ENCODE results near the gene RPL18.

Gene RPL18

DNA sequence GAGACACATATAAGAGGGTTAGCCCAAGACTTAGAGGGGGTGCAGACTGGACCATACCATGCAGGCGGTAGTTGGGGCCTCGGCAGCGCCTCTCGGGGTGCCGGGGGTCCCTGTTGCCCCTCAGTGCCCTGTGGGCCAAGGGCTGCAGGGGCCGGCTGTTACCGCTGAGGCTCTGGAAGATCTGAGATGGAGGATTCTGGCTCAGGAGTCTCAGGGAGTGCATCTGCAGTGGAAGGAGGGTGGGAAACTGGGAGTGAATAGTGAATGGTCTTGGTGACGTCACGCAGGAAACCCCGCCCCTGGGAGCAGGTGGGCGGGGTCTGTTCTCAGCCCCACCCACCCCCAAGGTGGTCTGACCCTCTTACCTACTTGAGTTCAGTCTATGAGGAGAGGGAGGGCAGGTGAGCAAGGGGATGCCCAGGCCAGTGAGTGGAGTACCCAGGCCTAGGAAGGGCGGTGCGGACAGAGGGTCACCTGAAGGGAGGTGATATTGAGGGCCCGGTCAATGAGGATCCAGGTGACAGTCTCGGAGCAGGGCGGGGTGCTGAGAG lies 19.9 kb upstream of the RPL18 start:
- no peak for TF ChIP-seq CTCF (IDR thresholded peaks at IDR 0.05; ENCODE audit: extremely low read depth, insufficient read depth, missing control alignments)
- in situ Hi-C loops (cut with MboI; ENCODE audit: low pct_unique_long_range_greater_than_20kb, low sequenced_read_pairs, unreplicated experiment), result loop anchor here (25.0 kb wide), 1 partner anchor 323 kb away; the partner anchor contains the start of genes BAX and FTL
- DNase-seq (ENCODE audit: low spot score), result no peak

DNA sequence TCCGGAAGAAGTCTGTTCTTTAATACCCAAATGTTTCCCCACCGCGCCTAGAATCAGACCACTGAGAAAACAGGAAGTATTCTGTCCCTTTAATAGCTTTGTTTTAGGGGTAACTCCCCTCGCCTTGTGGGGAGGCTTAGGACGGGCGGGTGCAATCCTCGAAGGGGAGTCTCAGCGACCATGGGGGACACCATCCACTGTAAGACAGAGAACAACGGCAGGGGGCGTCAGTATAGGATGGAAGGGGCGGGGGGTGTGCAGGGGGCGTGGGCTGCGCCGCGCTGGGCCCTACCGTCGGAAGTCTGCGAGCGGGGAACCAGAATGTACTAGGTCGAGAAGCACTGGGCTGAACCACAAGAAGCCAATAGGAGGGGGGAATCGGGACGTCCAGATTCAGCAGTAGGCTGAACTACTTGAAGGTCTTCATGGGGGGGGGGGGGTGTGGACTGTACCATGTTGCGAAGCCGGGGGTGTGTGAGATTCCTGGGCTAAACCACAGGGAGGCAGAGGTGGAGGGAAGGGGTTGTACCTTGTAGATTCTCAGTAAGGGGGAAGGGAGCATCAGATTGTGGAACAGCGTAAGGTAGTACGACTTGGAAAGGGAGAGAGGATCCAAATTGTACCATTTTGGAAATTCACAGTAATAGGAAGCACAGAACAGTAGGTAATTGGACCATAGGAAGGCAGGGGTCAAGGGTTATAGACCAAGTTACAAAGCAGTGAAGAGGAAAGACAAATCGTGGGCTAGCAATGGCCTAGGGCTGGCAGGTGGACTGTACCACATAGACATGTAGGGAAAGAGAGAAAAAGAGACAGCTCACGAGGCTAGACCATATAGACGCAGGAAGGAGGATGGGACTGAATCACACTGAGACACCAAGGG lies 19.2 kb upstream of the RPL18 start:
- no peak for TF ChIP-seq CTCF (IDR thresholded peaks at IDR 0.05; ENCODE audit: extremely low read depth, insufficient read depth, missing control alignments)
- in situ Hi-C loops (cut with MboI; ENCODE audit: low pct_unique_long_range_greater_than_20kb, low sequenced_read_pairs, unreplicated experiment), result loop anchor here (25.0 kb wide), 1 partner anchor 324 kb away; the partner anchor contains the start of genes BAX and FTL
- DNase-seq (ENCODE audit: low spot score), result peak; percentile 89

- DNase-seq (ENCODE audit: low spot score), result peak; percentile 97
- no peak for TF ChIP-seq CTCF (IDR thresholded peaks at IDR 0.05; ENCODE audit: extremely low read depth, insufficient read depth, missing control alignments)
- in situ Hi-C loops (cut with MboI; ENCODE audit: low pct_unique_long_range_greater_than_20kb, low sequenced_read_pairs, unreplicated experiment), result loop anchor here (25.0 kb wide), 1 partner anchor 325 kb away; the partner anchor contains the start of genes BAX and FTL
Measured at GRCh38 chr19:48637449-48637947, 18.5 kb upstream of the RPL18 start.

DNA sequence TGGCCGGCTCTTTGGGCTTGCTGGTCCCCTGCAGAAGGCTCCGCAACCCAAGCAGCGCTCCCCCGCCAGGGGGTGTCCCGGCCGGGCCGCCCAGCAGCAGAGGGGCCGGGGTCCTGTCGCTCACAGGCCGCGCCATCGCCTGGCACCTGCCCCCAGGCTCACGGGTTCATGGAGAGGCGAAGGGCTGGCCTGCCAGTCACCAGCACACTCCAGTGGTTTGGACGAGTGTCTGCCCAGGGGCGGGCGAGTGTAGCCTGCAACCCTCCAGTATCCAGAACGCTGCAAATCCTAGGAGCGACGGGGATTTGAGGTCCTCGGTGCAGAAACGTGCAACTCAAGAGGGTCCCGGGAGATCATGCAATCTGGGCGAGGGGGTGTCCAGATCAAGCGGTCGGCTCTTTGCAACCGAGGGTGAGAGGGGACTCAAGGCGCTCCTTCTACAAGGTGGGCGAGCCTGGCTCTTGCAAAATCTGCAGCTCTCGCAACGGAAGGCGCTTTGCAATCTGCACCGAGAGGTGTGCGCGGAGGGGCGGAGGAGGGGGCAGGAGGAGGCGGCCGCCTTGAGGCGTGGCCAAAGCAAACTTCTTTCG lies 18.0 kb upstream of the RPL18 start, which contains the start of gene DBP:
DBP (minus strand) TSS at position 521 of the 590 bp plus-strand sequence; CDS start at position 136, 385 bp downstream.
- TF ChIP-seq CTCF (IDR thresholded peaks at IDR 0.05; ENCODE audit: extremely low read depth, insufficient read depth, missing control alignments), result no peak
- in situ Hi-C loops (cut with MboI; ENCODE audit: low pct_unique_long_range_greater_than_20kb, low sequenced_read_pairs, unreplicated experiment), result loop anchor here (25.0 kb wide), 1 partner anchor 325 kb away; the partner anchor contains the start of genes BAX and FTL
- no peak for DNase-seq (ENCODE audit: low spot score)

GRCh38 chr19:48635966-48636858 lies 17.2 kb upstream of the RPL18 start:
- TF ChIP-seq CTCF (IDR thresholded peaks at IDR 0.05; ENCODE audit: extremely low read depth, insufficient read depth, missing control alignments), result no peak
- DNase-seq (ENCODE audit: low spot score), result no peak
- in situ Hi-C loops (cut with MboI; ENCODE audit: low pct_unique_long_range_greater_than_20kb, low sequenced_read_pairs, unreplicated experiment), result loop anchor here (25.0 kb wide), 1 partner anchor 326 kb away; the partner anchor contains the start of genes BAX and FTL

All from GM13977 (cell line).